ENCODE results near the gene CORO7.
A peak's percentile ranks its signal among the peaks of the same experiment; 100 is the strongest.

DNA sequence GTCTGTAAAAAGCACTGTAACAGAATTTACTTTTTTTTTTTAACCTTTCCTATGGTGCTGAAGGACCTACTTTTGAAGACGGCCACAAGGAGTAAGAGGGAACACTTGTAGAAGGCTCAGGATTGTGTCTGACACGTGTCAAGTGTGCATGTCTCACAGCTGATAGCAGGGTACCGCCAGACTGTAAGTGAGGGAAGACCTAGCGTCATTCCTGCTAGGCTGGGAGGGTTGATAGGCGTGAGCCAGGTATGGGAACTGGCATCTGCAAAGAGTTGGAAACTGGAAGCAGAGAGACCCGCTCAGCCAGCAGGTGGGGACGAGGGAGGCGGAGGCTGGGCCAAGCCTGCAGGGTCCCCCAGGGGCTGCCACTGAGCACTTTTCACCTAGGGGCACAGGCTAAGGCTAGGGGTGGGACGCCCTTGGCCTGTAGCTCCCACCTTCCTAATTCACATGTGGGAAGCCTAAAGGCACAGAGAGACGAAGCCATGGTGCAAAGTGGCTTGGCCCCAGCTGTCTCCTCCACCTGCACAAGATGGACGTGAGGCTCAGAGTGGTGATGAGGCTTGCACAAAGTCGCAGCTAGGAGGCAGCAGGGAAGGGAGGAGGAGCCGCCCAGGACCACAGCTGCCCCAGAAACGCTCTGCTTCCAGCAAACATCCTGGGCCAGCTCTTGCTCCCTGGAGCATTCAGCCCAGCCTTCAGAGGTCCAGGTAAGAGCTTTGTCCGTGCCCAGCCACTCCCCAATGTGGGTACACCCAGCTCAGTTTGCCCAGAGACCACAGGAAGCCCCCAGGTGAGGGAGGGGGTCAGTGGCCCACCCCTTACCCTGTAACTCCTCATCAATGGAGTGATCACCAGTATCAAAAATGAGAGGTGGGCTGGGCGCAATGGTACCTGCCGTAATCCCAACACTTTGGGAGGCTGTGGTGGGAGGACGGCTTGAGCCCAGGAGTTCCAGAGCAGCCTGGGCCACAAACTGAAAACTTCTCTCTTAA, 25.8 kb downstream of the CORO7 start:
- TF ChIP-seq, protein P1, sequence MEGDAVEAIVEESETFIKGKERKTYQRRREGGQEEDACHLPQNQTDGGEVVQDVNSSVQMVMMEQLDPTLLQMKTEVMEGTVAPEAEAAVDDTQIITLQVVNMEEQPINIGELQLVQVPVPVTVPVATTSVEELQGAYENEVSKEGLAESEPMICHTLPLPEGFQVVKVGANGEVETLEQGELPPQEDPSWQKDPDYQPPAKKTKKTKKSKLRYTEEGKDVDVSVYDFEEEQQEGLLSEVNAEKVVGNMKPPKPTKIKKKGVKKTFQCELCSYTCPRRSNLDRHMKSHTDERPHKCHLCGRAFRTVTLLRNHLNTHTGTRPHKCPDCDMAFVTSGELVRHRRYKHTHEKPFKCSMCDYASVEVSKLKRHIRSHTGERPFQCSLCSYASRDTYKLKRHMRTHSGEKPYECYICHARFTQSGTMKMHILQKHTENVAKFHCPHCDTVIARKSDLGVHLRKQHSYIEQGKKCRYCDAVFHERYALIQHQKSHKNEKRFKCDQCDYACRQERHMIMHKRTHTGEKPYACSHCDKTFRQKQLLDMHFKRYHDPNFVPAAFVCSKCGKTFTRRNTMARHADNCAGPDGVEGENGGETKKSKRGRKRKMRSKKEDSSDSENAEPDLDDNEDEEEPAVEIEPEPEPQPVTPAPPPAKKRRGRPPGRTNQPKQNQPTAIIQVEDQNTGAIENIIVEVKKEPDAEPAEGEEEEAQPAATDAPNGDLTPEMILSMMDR (IDR thresholded peaks at IDR 0.05 in 8 of 11, conservative IDR thresholded peaks at IDR 0.05 in 3 of 11): no peak
- TF ChIP-seq POLR2AphosphoS5 (IDR thresholded peaks at IDR 0.05) (peak in 1 of 3 donors; percentile 43), POLR2A (IDR thresholded peaks at IDR 0.05) (no peak)
